T47D (cell line): ENCODE data around the gene RAB40B.
A peak's percentile ranks its signal among the peaks of the same experiment; 100 is the strongest.

Experiments
- DNase-seq, 2 experiments: peaks; one replicate each; pipeline versions ENCODE4 v3.0.0 to v3.0.0-alpha.2; 2011 to 2012; ENCODE audit warnings: low read depth in 1 of 2, low spot score in 1 of 2
- JUND ChIP-seq: IDR thresholded peaks from 2 replicates; pipeline ENCODE4 v1.6.1; 2012; ENCODE audit warnings: low read depth
- in situ Hi-C: cut with HindIII; loops from 2 replicates; pipeline ENCODE4 v1.10.0; 2016; ENCODE audit warnings: low sequenced_read_pairs, low pct_unique_long_range_greater_than_20kb

The RAB40B gene

GRCh38 chr17:82709024-82709675 is 10.7 kb upstream of the RAB40B start:
- no peak for TF ChIP-seq JUND
- DNase-seq: peak in 1 of 2 experiments; percentile 42
- in situ Hi-C loops: no loop called here

GRCh38 chr17:82705756-82706155 is 7.3 kb upstream of the RAB40B start:
- in situ Hi-C loops: no loop called here
- DNase-seq: no peak
- no peak for TF ChIP-seq JUND

- TF ChIP-seq JUND: no peak
- in situ Hi-C loops: no loop called here
- DNase-seq: no peak
These were observed 6.4 kb upstream of the RAB40B start for GRCh38 chr17:82704886-82705285.

- no peak for DNase-seq
- no peak for TF ChIP-seq JUND
- in situ Hi-C loops: no loop called here
These were observed 5.7 kb upstream of the RAB40B start for GRCh38 chr17:82703935-82704865.

- in situ Hi-C loops: no loop called here
- TF ChIP-seq JUND: no peak
- DNase-seq: no peak
These were observed 4.7 kb upstream of the RAB40B start for GRCh38 chr17:82703036-82703745.

- no peak for TF ChIP-seq JUND
- in situ Hi-C loops: no loop called here
- peak in 1 of 2 experiments; percentile 48 for DNase-seq
These were observed 3.9 kb upstream of the RAB40B start for GRCh38 chr17:82702231-82702927.

- in situ Hi-C loops: no loop called here
- no peak for DNase-seq
- no peak for TF ChIP-seq JUND
These were observed 1.1 kb upstream of the RAB40B start for GRCh38 chr17:82699551-82699950.

- DNase-seq: no peak
- in situ Hi-C loops: no loop called here
- no peak for TF ChIP-seq JUND
These were observed 510 bp upstream of the RAB40B start for GRCh38 chr17:82698974-82699442.

GRCh38 chr17:82697808-82698064 is 762 bp downstream of the RAB40B start:
- in situ Hi-C loops: no loop called here
- no peak for DNase-seq
- no peak for TF ChIP-seq JUND

GRCh38 chr17:82696916-82697807 is 1.3 kb downstream of the RAB40B start:
- in situ Hi-C loops: no loop called here
- TF ChIP-seq JUND: no peak
- no peak for DNase-seq

- no peak for DNase-seq
- no peak for TF ChIP-seq JUND
- in situ Hi-C loops: no loop called here
These were observed 2.2 kb downstream of the RAB40B start for GRCh38 chr17:82696259-82696658.
